NT2/D1 (cell line): Measurements from ENCODE around the gene AP1S1.

Experiments
- SUZ12 ChIP-seq: IDR thresholded peaks from 2 replicates; pipeline ENCODE4 v1.6.1; 2011; ENCODE audit not compliant: insufficient read length, insufficient read depth; ENCODE audit errors: extremely low read depth
- YY1 ChIP-seq: IDR thresholded peaks from 2 replicates; pipeline ENCODE4 v1.6.1; 2011; ENCODE audit not compliant: insufficient read length, insufficient read depth
- ZNF274 ChIP-seq: IDR thresholded peaks from 2 replicates; pipeline ENCODE4 v1.6.1; 2011; ENCODE audit warnings: mild to moderate bottlenecking, low read depth, low read length

- TF ChIP-seq ZNF274 (no peak), YY1 (no peak), SUZ12 (no peak)
Measured at GRCh38 chr7:101198476-101198875, 44.2 kb downstream of the AP1S1 start.
